Body of pancreas (tissue), 4 donors: ENCODE results near the gene RLN1.

Experiments
- CTCF ChIP-seq, 7 experiments: fragments of 450-650 bp in 4 of 7; fragments of 200-600 bp in 3 of 7; sonication (generic) in 3 of 7; IDR thresholded peaks; one replicate each; pipeline ENCODE4 v1.5.1; 2016 to 2019; ENCODE audit warnings: antibody characterized with exemption in 7 of 7
- POLR2A ChIP-seq, 3 donors: fragments of 450-650 bp; IDR thresholded peaks; one replicate each; pipeline ENCODE4 v1.6.1; 2016; ENCODE audit warnings: antibody characterized with exemption in 3 of 3, mild to moderate bottlenecking in 2 of 3

- TF ChIP-seq POLR2A (IDR thresholded peaks at IDR 0.05) (no peak), CTCF (IDR thresholded peaks at IDR 0.05) (no peak)
These were observed 13.5 kb downstream of the RLN1 start for GRCh38 chr9:5326187-5326586.
